ENCODE data around the gene SPAG9.
A peak's percentile ranks its signal among the peaks of the same experiment; 100 is the strongest.

Gene SPAG9

GRCh38 chr17:50938821-50939541 lies 181.7 kb downstream of the SPAG9 start:
- no peak for DNase-seq (ENCODE audit: low read depth in 2 of 2)

DNA sequence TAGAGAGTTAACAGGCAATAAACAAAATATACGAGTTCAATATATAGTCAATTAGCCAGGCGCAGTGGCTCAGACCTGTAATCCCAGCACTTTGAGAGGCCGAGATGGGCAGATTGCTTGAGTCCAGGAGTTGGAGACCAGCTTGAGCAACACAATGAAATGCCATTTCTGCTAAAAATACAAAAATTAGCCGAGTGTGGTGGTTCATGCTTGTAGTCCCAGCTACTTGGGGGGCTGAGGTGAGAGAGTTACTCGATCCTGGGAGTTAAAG lies 184.7 kb downstream of the SPAG9 start:
- DNase-seq (ENCODE audit: low read depth in 2 of 2), result no peak

GRCh38 chr17:50935221-50935995 lies 185.3 kb downstream of the SPAG9 start:
- no peak for DNase-seq (ENCODE audit: low read depth in 2 of 2)

DNA sequence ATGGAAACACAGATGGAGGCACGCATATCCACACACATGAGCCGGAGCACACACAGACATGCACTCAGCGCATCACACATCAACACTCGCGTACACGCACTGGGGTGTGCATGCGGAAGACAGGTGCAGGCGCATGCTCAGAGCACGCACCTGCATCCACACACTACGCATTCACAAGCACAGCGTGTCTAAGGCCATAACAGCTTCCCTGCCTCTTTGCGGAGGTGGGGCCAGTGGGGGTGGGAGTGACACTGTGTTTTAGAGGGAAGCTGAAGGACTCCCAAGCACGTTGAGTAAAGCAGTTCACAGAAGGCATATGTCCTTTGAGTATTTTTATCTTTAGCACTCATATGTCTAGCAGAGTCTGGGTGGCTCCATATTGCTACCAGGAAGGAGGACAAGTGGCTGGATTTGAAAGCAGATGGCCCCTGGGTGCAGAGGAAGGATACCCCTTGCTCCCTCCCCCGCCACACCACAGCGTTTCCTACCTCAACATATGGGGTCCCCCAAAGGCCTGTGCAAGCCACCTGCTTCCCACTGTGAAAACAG lies 185.9 kb downstream of the SPAG9 start:
- no peak for DNase-seq (ENCODE audit: low read depth in 2 of 2)

- DNase-seq (ENCODE audit: low read depth in 2 of 2), result no peak
These were observed 186.5 kb downstream of the SPAG9 start for GRCh38 chr17:50934161-50934560.

GRCh38 chr17:50931144-50931908 lies 189.3 kb downstream of the SPAG9 start:
- DNase-seq (ENCODE audit: low read depth in 2 of 2), result peak in 1 of 2 donors; percentile 12

GRCh38 chr17:50928646-50929045 lies 192.0 kb downstream of the SPAG9 start:
- DNase-seq (ENCODE audit: low read depth in 2 of 2), result no peak

DNA sequence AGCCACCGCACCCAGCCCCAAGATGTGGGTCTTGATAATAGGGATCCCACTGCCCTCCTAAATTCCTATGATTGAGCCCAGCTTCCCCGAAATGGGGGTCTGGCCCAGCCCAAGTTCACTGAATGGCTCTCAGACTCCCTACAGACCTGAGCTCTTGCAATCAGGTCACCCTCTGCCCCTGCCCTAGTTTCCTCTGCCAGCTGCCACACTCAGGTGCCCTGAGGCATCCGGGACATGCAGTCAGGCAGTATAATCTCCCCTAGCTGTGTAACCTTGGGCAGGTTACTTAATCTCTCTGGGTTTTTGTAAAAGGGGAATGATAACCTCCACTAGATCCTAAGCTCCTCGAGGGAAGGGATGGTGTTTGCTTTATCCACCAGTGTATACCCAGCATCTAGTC lies 193.4 kb downstream of the SPAG9 start:
- DNase-seq (ENCODE audit: low read depth in 2 of 2), result no peak

- DNase-seq (ENCODE audit: low read depth in 2 of 2), result no peak
These were observed 194.1 kb downstream of the SPAG9 start for GRCh38 chr17:50926523-50926922.

DNA sequence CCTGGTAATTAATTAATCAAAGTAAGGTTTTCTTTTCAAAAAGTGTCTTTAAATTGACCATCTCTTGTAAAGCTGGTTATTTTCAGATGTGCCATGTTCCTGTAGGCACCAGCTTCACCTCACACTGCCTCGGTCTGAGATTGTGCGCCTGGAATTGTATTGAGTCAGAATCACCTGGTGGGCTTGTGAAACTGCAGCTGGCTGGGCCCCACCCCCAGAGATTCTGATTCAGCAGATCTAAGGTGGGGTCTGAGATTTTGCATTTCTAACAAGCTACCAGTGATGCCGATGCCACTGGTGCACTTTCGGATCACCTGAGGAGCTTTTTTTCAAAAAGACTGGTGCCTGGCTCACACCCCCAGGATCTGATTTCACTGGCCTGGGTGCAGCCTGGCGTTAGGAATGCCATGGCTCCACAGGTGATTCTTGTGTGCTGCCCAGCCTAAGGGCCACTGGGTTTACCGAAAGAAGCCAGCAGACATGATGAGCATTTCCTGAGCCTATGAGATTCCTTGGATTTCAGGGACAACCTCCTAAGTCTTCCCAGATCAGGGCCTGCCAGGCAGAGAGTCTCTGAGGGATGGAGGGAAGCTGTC lies 195.3 kb downstream of the SPAG9 start:
- DNase-seq (ENCODE audit: low read depth in 2 of 2), result no peak

DNA sequence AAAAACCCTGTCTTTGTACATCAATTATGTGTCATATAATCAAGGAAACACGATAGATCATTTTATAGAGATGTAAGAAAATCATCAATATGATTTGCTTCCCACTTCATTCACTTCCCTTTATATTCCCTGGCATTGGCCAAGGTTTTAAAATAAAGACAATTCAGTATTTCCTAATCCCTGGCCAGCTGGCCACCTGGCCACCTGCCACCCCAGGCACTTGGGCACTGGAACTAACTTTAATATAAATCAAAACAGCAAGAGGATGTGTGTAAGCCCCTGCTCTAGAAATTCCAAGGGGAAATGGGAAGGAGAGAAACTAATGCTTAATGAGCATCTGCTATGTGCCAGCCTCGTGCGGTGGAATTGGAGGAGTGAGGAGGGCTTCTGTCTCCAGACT lies 195.9 kb downstream of the SPAG9 start:
- no peak for DNase-seq (ENCODE audit: low read depth in 2 of 2)

DNA sequence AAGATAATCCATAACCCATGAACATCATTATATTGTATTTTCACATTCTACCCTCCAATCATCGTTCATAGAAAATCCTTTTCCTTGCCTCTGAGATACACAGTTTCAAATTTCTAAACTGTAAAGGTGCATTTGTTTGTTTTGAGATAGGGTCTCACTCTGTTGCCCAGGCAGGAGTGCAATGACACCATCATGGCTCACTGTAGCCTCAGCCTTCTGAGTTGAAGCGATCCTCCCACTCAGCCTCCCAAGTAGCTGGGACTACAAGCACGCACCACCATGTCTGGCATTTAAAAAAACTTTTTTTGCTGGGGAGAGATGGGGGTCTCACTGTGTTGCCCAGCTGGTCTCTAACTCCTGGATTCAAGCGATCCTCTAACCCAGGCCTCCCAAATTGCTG lies 196.4 kb downstream of the SPAG9 start:
- no peak for DNase-seq (ENCODE audit: low read depth in 2 of 2)

- DNase-seq (ENCODE audit: low read depth in 2 of 2), result no peak
These were observed 197.1 kb downstream of the SPAG9 start for GRCh38 chr17:50923611-50924010.

- DNase-seq (ENCODE audit: low read depth in 2 of 2), result no peak
These were observed 197.8 kb downstream of the SPAG9 start for GRCh38 chr17:50922721-50923405.

GRCh38 chr17:50922107-50922506 lies 198.6 kb downstream of the SPAG9 start:
- no peak for DNase-seq (ENCODE audit: low read depth in 2 of 2)

- DNase-seq (ENCODE audit: low read depth in 2 of 2), result no peak
These were observed 199.6 kb downstream of the SPAG9 start for GRCh38 chr17:50920891-50921586.

DNA sequence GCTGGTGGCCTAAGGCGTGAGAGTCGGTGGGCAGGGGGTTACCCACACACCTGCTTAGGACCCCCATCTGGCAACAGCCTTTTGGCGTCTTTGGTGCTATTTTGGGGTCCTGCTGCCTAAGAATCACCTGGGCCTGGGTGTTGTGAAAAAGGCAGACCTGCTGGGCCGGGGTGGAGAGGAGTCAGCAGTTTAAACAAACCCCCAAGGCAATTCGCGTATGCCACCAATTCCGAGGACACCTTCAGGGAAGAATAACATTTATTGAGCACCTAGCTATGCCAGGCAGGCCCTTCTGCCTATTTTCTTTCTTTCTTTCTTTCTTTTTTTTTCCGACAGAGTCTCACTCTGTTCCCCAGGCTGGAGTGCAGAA lies 200.6 kb downstream of the SPAG9 start:
- no peak for DNase-seq (ENCODE audit: low read depth in 2 of 2)

- peak; percentile 46 to 62 for DNase-seq (ENCODE audit: low read depth in 2 of 2)
These were observed 201.2 kb downstream of the SPAG9 start for GRCh38 chr17:50919321-50920040.

GRCh38 chr17:50918933-50919296 lies 201.8 kb downstream of the SPAG9 start:
- DNase-seq (ENCODE audit: low read depth in 2 of 2), result peak in 1 of 2 donors; percentile 48
